Measurements from ENCODE around the gene PTS.

GRCh38 chr11:112231952-112232351, 5.7 kb downstream of the PTS start:
- TF ChIP-seq CTCF (IDR thresholded peaks at IDR 0.05) (no peak), EZH2phosphoT487 (IDR thresholded peaks at IDR 0.05) (no peak)

Measured in neural progenitor cell (in vitro differentiated cells).